DND-41 (cell line): Measurements from ENCODE around the gene MEOX1.

Source experiments
- ATAC-seq: fragments of 200-7000 bp; cut with Tn5 transposase; 3 replicates; pipeline ENCODE4 v1.9.1; 2021; ENCODE audit warnings: low read depth; ENCODE audit not compliant: insufficient read depth
- DNase-seq: peaks from one replicate; pipeline ENCODE4 v3.0.0-alpha.2; 2020
- H2AFZ ChIP-seq: 2 replicates; pipeline ENCODE4 v1.6.0; 2012; ENCODE audit warnings: low read depth, low read length
- H3K27ac ChIP-seq: 2 replicates; pipeline ENCODE4 v1.5.1; 2012; ENCODE audit warnings: low read length, inconsistent platforms
- H3K27me3 ChIP-seq: fragments of 200-600 bp; sonication (generic); 2 replicates; pipeline ENCODE4 v1.6.0; 2012; ENCODE audit warnings: low read length, mild to moderate bottlenecking, inconsistent platforms; ENCODE audit not compliant: insufficient read depth, poor library complexity
- H3K36me3 ChIP-seq: 2 replicates; pipeline ENCODE4 v1.5.1; 2012; ENCODE audit warnings: low read length, inconsistent platforms; ENCODE audit not compliant: insufficient read depth
- H3K4me1 ChIP-seq: 2 replicates; pipeline ENCODE4 v1.5.1; 2012; ENCODE audit warnings: mild to moderate bottlenecking, low read length; ENCODE audit not compliant: insufficient read depth
- H3K4me2 ChIP-seq: 2 replicates; pipeline ENCODE4 v1.6.0; 2012; ENCODE audit warnings: mild to moderate bottlenecking, moderate library complexity, low read length, inconsistent platforms; ENCODE audit not compliant: insufficient read depth
- H3K4me3 ChIP-seq, 2 experiments: fragments of 200-600 bp in 1 of 2; shearing (Covaris generic) in 1 of 2; 2 replicates each; pipeline ENCODE4 v1.5.1; 2012 to 2016; ENCODE audit warnings: inconsistent platforms in 2 of 2, low read length in 2 of 2, mild to moderate bottlenecking in 2 of 2, low read depth in 1 of 2, moderate library complexity in 1 of 2
- H3K79me2 ChIP-seq: 2 replicates; pipeline ENCODE4 v1.6.0; 2012; ENCODE audit warnings: low read length, inconsistent platforms; ENCODE audit not compliant: insufficient read depth
- H3K9ac ChIP-seq: 2 replicates; pipeline ENCODE4 v1.6.0; 2012; ENCODE audit warnings: low read depth, mild to moderate bottlenecking, inconsistent platforms, low read length, moderate library complexity
- H3K9me3 ChIP-seq: 2 replicates; pipeline ENCODE4 v1.5.1; 2012; ENCODE audit warnings: low read length, moderate library complexity, mild to moderate bottlenecking, inconsistent platforms; ENCODE audit not compliant: insufficient read depth, severe bottlenecking
- H4K20me1 ChIP-seq: 2 replicates; pipeline ENCODE4 v1.6.0; 2012; ENCODE audit warnings: low read length; ENCODE audit not compliant: insufficient read depth
- EZH2 ChIP-seq: IDR thresholded peaks from 3 replicates; pipeline ENCODE4 v1.6.1; 2012; ENCODE audit warnings: borderline replicate concordance, low read depth, mild to moderate bottlenecking, moderate library complexity, low read length, inconsistent platforms; ENCODE audit not compliant: severe bottlenecking
- TF ChIP-seq, protein P1 (sequence below): IDR thresholded peaks from 2 replicates; pipeline ENCODE4 v1.5.1; 2012; ENCODE audit warnings: borderline replicate concordance, low read length, moderate library complexity, mild to moderate bottlenecking; ENCODE audit not compliant: poor library complexity, severe bottlenecking; ENCODE audit errors: extremely low read depth

MEOX1 gene

GRCh38 chr17:43659823-43660617 is 1.7 kb downstream of the MEOX1 start:
- H3K9me3 ChIP-seq: no peaks in the 10 kb centered on the region
- H3K27me3 ChIP-seq: peaks cover 35% of the 10 kb centered on the region
- no peaks in the 10 kb centered on the region for H3K36me3 ChIP-seq
- no peak overlapping the region for H3K4me2 ChIP-seq
- H3K4me3 ChIP-seq: no peak overlapping the region
- H3K9ac ChIP-seq: no peak overlapping the region
- no peak overlapping the region for H3K27ac ChIP-seq
- ATAC-seq (no peak), DNase-seq (no peak)
- no peaks in the 10 kb centered on the region for H3K4me1 ChIP-seq
- no peaks in the 10 kb centered on the region for H3K79me2 ChIP-seq
- H2AFZ ChIP-seq: no peak overlapping the region
- no peak for TF ChIP-seq EZH2
- TF ChIP-seq, protein P1, sequence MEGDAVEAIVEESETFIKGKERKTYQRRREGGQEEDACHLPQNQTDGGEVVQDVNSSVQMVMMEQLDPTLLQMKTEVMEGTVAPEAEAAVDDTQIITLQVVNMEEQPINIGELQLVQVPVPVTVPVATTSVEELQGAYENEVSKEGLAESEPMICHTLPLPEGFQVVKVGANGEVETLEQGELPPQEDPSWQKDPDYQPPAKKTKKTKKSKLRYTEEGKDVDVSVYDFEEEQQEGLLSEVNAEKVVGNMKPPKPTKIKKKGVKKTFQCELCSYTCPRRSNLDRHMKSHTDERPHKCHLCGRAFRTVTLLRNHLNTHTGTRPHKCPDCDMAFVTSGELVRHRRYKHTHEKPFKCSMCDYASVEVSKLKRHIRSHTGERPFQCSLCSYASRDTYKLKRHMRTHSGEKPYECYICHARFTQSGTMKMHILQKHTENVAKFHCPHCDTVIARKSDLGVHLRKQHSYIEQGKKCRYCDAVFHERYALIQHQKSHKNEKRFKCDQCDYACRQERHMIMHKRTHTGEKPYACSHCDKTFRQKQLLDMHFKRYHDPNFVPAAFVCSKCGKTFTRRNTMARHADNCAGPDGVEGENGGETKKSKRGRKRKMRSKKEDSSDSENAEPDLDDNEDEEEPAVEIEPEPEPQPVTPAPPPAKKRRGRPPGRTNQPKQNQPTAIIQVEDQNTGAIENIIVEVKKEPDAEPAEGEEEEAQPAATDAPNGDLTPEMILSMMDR: no peak
- H4K20me1 ChIP-seq: peaks cover 5% of the 10 kb centered on the region; the same call in 1 of the 2 replicates

- Histone ChIP-seq H3K79me2 (no peaks in the 10 kb centered on the region), H3K27me3 (peaks cover 35% of the 10 kb centered on the region), H3K27ac (no peak overlapping the region)
Measured at GRCh38 chr17:43658900-43659299, 2.8 kb downstream of the MEOX1 start.

GRCh38 chr17:43655693-43656255 is 5.9 kb downstream of the MEOX1 start:
- ATAC-seq (no peak), DNase-seq (no peak)
- Histone ChIP-seq H3K9ac (no peak overlapping the region), H3K79me2 (no peaks in the 10 kb centered on the region), H3K27me3 (peaks cover 28% of the 10 kb centered on the region), H3K4me1 (no peaks in the 10 kb centered on the region), H3K4me2 (no peak overlapping the region), H3K9me3 (no peaks in the 10 kb centered on the region), H3K27ac (no peak overlapping the region), H3K36me3 (no peaks in the 10 kb centered on the region), H3K4me3 (no peak overlapping the region), H4K20me1 (peaks cover 3% of the 10 kb centered on the region; the same call in 1 of the 2 replicates), H2AFZ (no peak overlapping the region)
- no peak for TF ChIP-seq EZH2
- TF ChIP-seq, protein P1: no peak

More at GRCh38 chr17:43658900-43659299, 2.8 kb downstream of the MEOX1 start:
- Histone ChIP-seq H3K9ac (no peak overlapping the region), H4K20me1 (peaks cover 5% of the 10 kb centered on the region; the same call in 1 of the 2 replicates), H3K36me3 (no peaks in the 10 kb centered on the region), H3K4me2 (no peak overlapping the region), H2AFZ (no peak overlapping the region), H3K4me1 (no peaks in the 10 kb centered on the region), H3K4me3 (no peak overlapping the region), H3K9me3 (no peaks in the 10 kb centered on the region)
- DNase-seq (no peak), ATAC-seq (no peak)
- peak; percentile 33 for TF ChIP-seq EZH2
- TF ChIP-seq, protein P1: no peak
